Keratinocyte (primary cell): ENCODE results near the gene RTN1. TPM values are rescaled to one million over a fixed set of nuclear protein-coding genes. Genes with fewer than 3 reads are reported as not detected.

Experiments
- DNase-seq: peaks from one replicate; pipeline ENCODE4 v3.0.0-alpha.2; 2011; ENCODE audit warnings: low read depth, missing footprints, low spot score
- FAIRE-seq: peaks from 2 replicates; lab custom pipeline; 2011; peaks lifted over from hg19 to GRCh38; lab: Jason Lieb, UNC
- H2AFZ ChIP-seq: 2 replicates; pipeline ENCODE4 v1.6.0; 2012; ENCODE audit warnings: low read length, control low read depth, inconsistent platforms; ENCODE audit not compliant: control insufficient read depth
- H3K27ac ChIP-seq: 2 replicates; pipeline ENCODE4 v1.5.1; 2011; ENCODE audit warnings: low read length; ENCODE audit not compliant: control insufficient read depth, insufficient read depth
- H3K27me3 ChIP-seq: 3 replicates; pipeline ENCODE4 v1.6.0; 2011; ENCODE audit warnings: low read length; ENCODE audit not compliant: control insufficient read depth, insufficient read depth; ENCODE audit errors: extremely low read depth
- H3K36me3 ChIP-seq, 2 experiments: 2 replicates in 1 of 2; 3 replicates in 1 of 2; pipeline ENCODE4 v1.5.1; 2011; ENCODE audit warnings: low read length in 2 of 2, mild to moderate bottlenecking in 1 of 2; ENCODE audit not compliant: control insufficient read depth in 2 of 2, insufficient read depth in 2 of 2; ENCODE audit errors: extremely low read depth in 1 of 2
- H3K4me1 ChIP-seq: 3 replicates; pipeline ENCODE4 v1.5.1; 2011; ENCODE audit warnings: low read length; ENCODE audit not compliant: control insufficient read depth, insufficient read depth; ENCODE audit errors: extremely low read depth
- H3K4me2 ChIP-seq: 3 replicates; pipeline ENCODE4 v1.6.0; 2011; ENCODE audit warnings: low read depth, low read length; ENCODE audit not compliant: control insufficient read depth, insufficient read depth; ENCODE audit errors: extremely low read depth
- H3K4me3 ChIP-seq, 3 experiments: fragments of 200-600 bp in 1 of 3; sonication (generic) in 1 of 3; 2 replicates in 2 of 3; 3 replicates in 1 of 3; pipeline ENCODE4 v1.5.1; 2011 to 2016; ENCODE audit warnings: low read length in 3 of 3, mild to moderate bottlenecking in 3 of 3, control low read depth in 2 of 3, inconsistent platforms in 1 of 3, low read depth in 1 of 3, mixed read lengths in 1 of 3, mixed run types in 1 of 3, moderate library complexity in 1 of 3; ENCODE audit not compliant: control insufficient read depth in 2 of 3, insufficient read depth in 2 of 3; ENCODE audit errors: extremely low read depth in 1 of 3
- H3K79me2 ChIP-seq: 2 replicates; pipeline ENCODE4 v1.6.0; 2012; ENCODE audit warnings: low read length; ENCODE audit not compliant: control insufficient read depth, insufficient read depth
- H3K9ac ChIP-seq: 3 replicates; pipeline ENCODE4 v1.6.0; 2011; ENCODE audit warnings: low read length; ENCODE audit not compliant: control insufficient read depth, insufficient read depth; ENCODE audit errors: extremely low read depth
- H3K9me1 ChIP-seq: 3 replicates; pipeline ENCODE4 v1.6.0; 2011; ENCODE audit warnings: low read length; ENCODE audit not compliant: control insufficient read depth, insufficient read depth; ENCODE audit errors: extremely low read depth
- H3K9me3 ChIP-seq: 2 replicates; pipeline ENCODE4 v1.5.1; 2012; ENCODE audit warnings: low read depth, low read length; ENCODE audit not compliant: control insufficient read depth
- H4K20me1 ChIP-seq: 3 replicates; pipeline ENCODE4 v1.6.0; 2011; ENCODE audit warnings: low read length; ENCODE audit not compliant: control insufficient read depth, insufficient read depth; ENCODE audit errors: extremely low read depth
- CTCF ChIP-seq, 3 experiments: IDR thresholded peaks in 1 of 3; conservative IDR thresholded peaks in 1 of 3; optimal IDR thresholded peaks in 1 of 3; 2 replicates in 2 of 3; 3 replicates in 1 of 3; pipeline versions ENCODE3 to v1.5.1; 2011; ENCODE audit warnings: low read length in 3 of 3, mild to moderate bottlenecking in 3 of 3, moderate library complexity in 2 of 3, control low read depth in 1 of 3, inconsistent platforms in 1 of 3; ENCODE audit not compliant: insufficient read depth in 2 of 3; ENCODE audit errors: extremely low read depth in 1 of 3
- EZH2 ChIP-seq: IDR thresholded peaks from one replicate; pipeline ENCODE4 v1.6.1; 2012; ENCODE audit warnings: inconsistent platforms, mild to moderate bottlenecking, low read length, moderate library complexity
- dilution Hi-C: fragments of 300-500 bp; cut with MboI; formaldehyde crosslinking; loops from one replicate; pipeline ENCODE4 v1.7.0; 2020; ENCODE audit warnings: low sequenced_read_pairs; ENCODE audit not compliant: extremely low pct_ligation_motif_present
- polyA plus RNA-seq, 5 experiments: library from polyadenylated mRNA; depleted of rRNA in 3 of 5; stranded (reverse) in 3 of 5; stranded (forward) in 1 of 5; unstranded in 1 of 5; fragments of >200 nt; gene quantifications; 1 replicate in 1 of 5; 2 replicates in 3 of 5; 3 replicates in 1 of 5; pipeline versions ENCODE4 v1.2.1 to v1.2.3, GENCODE V29; 2011 to 2012; ENCODE audit warnings: missing spikeins in 2 of 5, low read depth in 1 of 5, low replicate concordance in 1 of 5

The RTN1 gene
- polyA plus RNA-seq, 1 donor (not counting 4 experiments of a cell fraction or from before 2014, with no cell fraction given): 0.05 TPM

- Histone ChIP-seq H3K4me3 (no peak overlapping the region), H3K9ac (no peak overlapping the region), H4K20me1 (no peaks in the 10 kb centered on the region), H3K4me2 (no peak overlapping the region), H3K79me2 (no peaks in the 10 kb centered on the region), H3K4me1 (no peaks in the 10 kb centered on the region), H2AFZ (no peak overlapping the region), H3K36me3 (no peaks in the 10 kb centered on the region), H3K9me1 (no peaks in the 10 kb centered on the region), H3K9me3 (no peaks in the 10 kb centered on the region), H3K27ac (no peak overlapping the region), H3K27me3 (no peaks in the 10 kb centered on the region)
- DNase-seq: no peak
- FAIRE-seq: no peak
- dilution Hi-C loops: no loop called here
- TF ChIP-seq EZH2 (no peak), CTCF (optimal IDR thresholded peaks at IDR 0.05 in 1 of 3, IDR thresholded peaks at IDR 0.05 in 1 of 3, conservative IDR thresholded peaks at IDR 0.05 in 1 of 3; ENCODE audit: extremely low read depth in 1 of 3, insufficient read depth in 2 of 3, low read length in 3 of 3) (no peak)
Observed at GRCh38 chr14:59845245-59845644, 25.3 kb downstream of the RTN1 start.

- no peaks in the 10 kb centered on the region for H3K9me3 ChIP-seq
- no peak overlapping the region for H3K9ac ChIP-seq
- no peaks in the 10 kb centered on the region for H4K20me1 ChIP-seq
- H3K27ac ChIP-seq: no peak overlapping the region
- H3K9me1 ChIP-seq: no peaks in the 10 kb centered on the region
- H3K36me3 ChIP-seq: no peaks in the 10 kb centered on the region
- H3K4me3 ChIP-seq: no peak overlapping the region
- no peak overlapping the region for H3K4me2 ChIP-seq
- H2AFZ ChIP-seq: no peak overlapping the region
- H3K79me2 ChIP-seq: no peaks in the 10 kb centered on the region
- no peaks in the 10 kb centered on the region for H3K4me1 ChIP-seq
- no peak for FAIRE-seq
- H3K27me3 ChIP-seq: no peaks in the 10 kb centered on the region
- no peak for TF ChIP-seq CTCF (optimal IDR thresholded peaks at IDR 0.05 in 1 of 3, IDR thresholded peaks at IDR 0.05 in 1 of 3, conservative IDR thresholded peaks at IDR 0.05 in 1 of 3; ENCODE audit: extremely low read depth in 1 of 3, insufficient read depth in 2 of 3, low read length in 3 of 3)
- no peak for TF ChIP-seq EZH2
- dilution Hi-C loops: no loop called here
- no peak for DNase-seq
Observed at GRCh38 chr14:59844186-59844812, 26.3 kb downstream of the RTN1 start.
